DND-41 (cell line): ENCODE data around the gene TMSB10.
"Not testable (repeated sequence)": the region's sequence is repeated elsewhere in the genome, so short reads cannot be mapped to it uniquely, and the experiment has no call there.

Experiments
- ATAC-seq: fragments of 200-7000 bp; cut with Tn5 transposase; 3 replicates; pipeline ENCODE4 v1.9.1; 2021; ENCODE audit warnings: low read depth; ENCODE audit not compliant: insufficient read depth
- DNase-seq: peaks from one replicate; pipeline ENCODE4 v3.0.0-alpha.2; 2020
- H2AFZ ChIP-seq: 2 replicates; pipeline ENCODE4 v1.6.0; 2012; ENCODE audit warnings: low read depth, low read length
- H3K27ac ChIP-seq: 2 replicates; pipeline ENCODE4 v1.5.1; 2012; ENCODE audit warnings: low read length, inconsistent platforms
- H3K27me3 ChIP-seq: fragments of 200-600 bp; sonication (generic); 2 replicates; pipeline ENCODE4 v1.6.0; 2012; ENCODE audit warnings: low read length, mild to moderate bottlenecking, inconsistent platforms; ENCODE audit not compliant: insufficient read depth, poor library complexity
- H3K36me3 ChIP-seq: 2 replicates; pipeline ENCODE4 v1.5.1; 2012; ENCODE audit warnings: low read length, inconsistent platforms; ENCODE audit not compliant: insufficient read depth
- H3K4me1 ChIP-seq: 2 replicates; pipeline ENCODE4 v1.5.1; 2012; ENCODE audit warnings: mild to moderate bottlenecking, low read length; ENCODE audit not compliant: insufficient read depth
- H3K4me2 ChIP-seq: 2 replicates; pipeline ENCODE4 v1.6.0; 2012; ENCODE audit warnings: mild to moderate bottlenecking, moderate library complexity, low read length, inconsistent platforms; ENCODE audit not compliant: insufficient read depth
- H3K4me3 ChIP-seq, 2 experiments: fragments of 200-600 bp in 1 of 2; shearing (Covaris generic) in 1 of 2; 2 replicates each; pipeline ENCODE4 v1.5.1; 2012 to 2016; ENCODE audit warnings: inconsistent platforms in 2 of 2, low read length in 2 of 2, mild to moderate bottlenecking in 2 of 2, low read depth in 1 of 2, moderate library complexity in 1 of 2
- H3K79me2 ChIP-seq: 2 replicates; pipeline ENCODE4 v1.6.0; 2012; ENCODE audit warnings: low read length, inconsistent platforms; ENCODE audit not compliant: insufficient read depth
- H3K9ac ChIP-seq: 2 replicates; pipeline ENCODE4 v1.6.0; 2012; ENCODE audit warnings: low read depth, mild to moderate bottlenecking, inconsistent platforms, low read length, moderate library complexity
- H3K9me3 ChIP-seq: 2 replicates; pipeline ENCODE4 v1.5.1; 2012; ENCODE audit warnings: low read length, moderate library complexity, mild to moderate bottlenecking, inconsistent platforms; ENCODE audit not compliant: insufficient read depth, severe bottlenecking
- H4K20me1 ChIP-seq: 2 replicates; pipeline ENCODE4 v1.6.0; 2012; ENCODE audit warnings: low read length; ENCODE audit not compliant: insufficient read depth
- EZH2 ChIP-seq: IDR thresholded peaks from 3 replicates; pipeline ENCODE4 v1.6.1; 2012; ENCODE audit warnings: borderline replicate concordance, low read depth, mild to moderate bottlenecking, moderate library complexity, low read length, inconsistent platforms; ENCODE audit not compliant: severe bottlenecking
- TF ChIP-seq, protein P1 (sequence below): IDR thresholded peaks from 2 replicates; pipeline ENCODE4 v1.5.1; 2012; ENCODE audit warnings: borderline replicate concordance, low read length, moderate library complexity, mild to moderate bottlenecking; ENCODE audit not compliant: poor library complexity, severe bottlenecking; ENCODE audit errors: extremely low read depth

Gene TMSB10

DNA sequence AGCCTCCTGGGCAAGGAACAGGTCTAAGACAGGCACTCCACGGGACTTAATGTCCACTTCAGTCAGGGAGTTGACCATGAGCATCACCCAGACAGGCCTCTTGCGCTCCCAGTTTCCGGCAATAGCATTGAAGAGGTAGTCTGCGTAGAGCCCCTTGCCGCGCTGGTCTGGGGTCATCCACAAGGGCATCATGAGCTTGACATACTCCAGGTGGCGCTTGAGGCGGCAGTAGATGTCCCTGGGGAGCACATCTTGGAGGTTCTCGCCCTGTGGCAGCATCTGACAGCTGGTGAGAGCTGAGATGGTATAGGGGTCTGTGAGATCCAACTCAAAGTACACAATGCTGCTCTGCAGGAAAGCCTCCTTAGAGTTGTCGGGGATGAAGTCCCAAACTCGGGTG, 35.1 kb upstream of the TMSB10 start:
- Histone ChIP-seq H3K27ac (no peak overlapping the region), H3K4me3 (no peak overlapping the region), H2AFZ (no peak overlapping the region), H3K9ac (no peak overlapping the region), H3K4me2 (no peak overlapping the region), H3K79me2 (no peaks in the 10 kb centered on the region), H4K20me1 (no peaks in the 10 kb centered on the region), H3K4me1 (no peaks in the 10 kb centered on the region), H3K9me3 (no peaks in the 10 kb centered on the region), H3K27me3 (peaks cover 8% of the 10 kb centered on the region), H3K36me3 (no peaks in the 10 kb centered on the region)
- TF ChIP-seq, protein P1, sequence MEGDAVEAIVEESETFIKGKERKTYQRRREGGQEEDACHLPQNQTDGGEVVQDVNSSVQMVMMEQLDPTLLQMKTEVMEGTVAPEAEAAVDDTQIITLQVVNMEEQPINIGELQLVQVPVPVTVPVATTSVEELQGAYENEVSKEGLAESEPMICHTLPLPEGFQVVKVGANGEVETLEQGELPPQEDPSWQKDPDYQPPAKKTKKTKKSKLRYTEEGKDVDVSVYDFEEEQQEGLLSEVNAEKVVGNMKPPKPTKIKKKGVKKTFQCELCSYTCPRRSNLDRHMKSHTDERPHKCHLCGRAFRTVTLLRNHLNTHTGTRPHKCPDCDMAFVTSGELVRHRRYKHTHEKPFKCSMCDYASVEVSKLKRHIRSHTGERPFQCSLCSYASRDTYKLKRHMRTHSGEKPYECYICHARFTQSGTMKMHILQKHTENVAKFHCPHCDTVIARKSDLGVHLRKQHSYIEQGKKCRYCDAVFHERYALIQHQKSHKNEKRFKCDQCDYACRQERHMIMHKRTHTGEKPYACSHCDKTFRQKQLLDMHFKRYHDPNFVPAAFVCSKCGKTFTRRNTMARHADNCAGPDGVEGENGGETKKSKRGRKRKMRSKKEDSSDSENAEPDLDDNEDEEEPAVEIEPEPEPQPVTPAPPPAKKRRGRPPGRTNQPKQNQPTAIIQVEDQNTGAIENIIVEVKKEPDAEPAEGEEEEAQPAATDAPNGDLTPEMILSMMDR = peak; percentile 21
- no peak for TF ChIP-seq EZH2
- DNase-seq (peak; percentile 30), ATAC-seq (peak; percentile 72; the same call in 2 of the 3 replicates)

DNA sequence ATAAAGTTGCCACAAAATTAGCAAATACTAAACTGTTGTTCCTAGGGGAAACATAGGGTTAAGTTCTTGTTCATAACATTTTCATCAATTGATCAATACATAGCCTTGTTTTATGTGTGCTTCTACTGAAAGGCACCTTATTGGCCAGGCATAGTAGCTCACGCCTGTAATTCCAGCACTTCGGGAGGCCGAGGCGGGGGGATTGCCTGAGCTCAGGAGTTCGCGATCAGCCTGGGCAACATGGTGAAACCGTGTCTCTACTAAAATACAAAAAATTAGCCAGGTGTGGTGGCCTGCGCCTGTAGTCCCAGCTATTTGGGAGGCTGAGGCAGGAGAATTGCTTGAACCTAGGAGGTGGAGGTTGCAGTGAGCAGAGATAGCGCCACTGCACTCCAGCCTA, 32.8 kb upstream of the TMSB10 start:
- not testable (repeated sequence) for H3K9ac ChIP-seq, H3K4me1 ChIP-seq, H3K79me2 ChIP-seq, ATAC-seq, H3K4me3 ChIP-seq, H3K4me2 ChIP-seq, H3K9me3 ChIP-seq, H3K36me3 ChIP-seq, H4K20me1 ChIP-seq, H2AFZ ChIP-seq, DNase-seq, H3K27ac ChIP-seq
- peaks cover 20% of the 10 kb centered on the region for H3K27me3 ChIP-seq

DNA sequence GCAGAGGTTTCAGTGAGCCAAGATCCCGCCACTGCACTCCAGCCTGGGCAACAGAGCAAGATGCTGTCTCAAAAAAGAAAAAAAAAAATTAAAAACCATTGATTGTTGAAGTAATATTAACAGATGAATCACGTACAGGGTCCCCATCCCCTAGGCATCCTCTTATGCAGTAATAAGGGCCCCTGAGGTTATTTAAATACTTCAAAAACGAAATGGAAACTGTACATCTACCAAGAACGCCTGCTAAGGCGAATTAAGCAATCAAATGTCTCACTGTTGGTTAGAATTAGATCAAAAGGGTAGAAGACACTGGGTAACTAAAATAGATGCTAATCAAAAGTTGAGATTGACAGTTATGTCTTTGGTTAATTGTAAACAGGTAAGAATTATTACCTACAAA, 32.1 kb upstream of the TMSB10 start:
- Histone ChIP-seq H3K36me3 (no peaks in the 10 kb centered on the region), H3K27me3 (peaks cover 20% of the 10 kb centered on the region), H4K20me1 (no peaks in the 10 kb centered on the region), H3K9ac (no peak overlapping the region), H3K27ac (no peak overlapping the region), H2AFZ (no peak overlapping the region), H3K4me3 (no peak overlapping the region), H3K4me2 (no peak overlapping the region), H3K9me3 (no peaks in the 10 kb centered on the region), H3K79me2 (no peaks in the 10 kb centered on the region), H3K4me1 (no peaks in the 10 kb centered on the region)
- no peak for DNase-seq
- ATAC-seq = no peak
- TF ChIP-seq, protein P1 = no peak
- no peak for TF ChIP-seq EZH2

DNA sequence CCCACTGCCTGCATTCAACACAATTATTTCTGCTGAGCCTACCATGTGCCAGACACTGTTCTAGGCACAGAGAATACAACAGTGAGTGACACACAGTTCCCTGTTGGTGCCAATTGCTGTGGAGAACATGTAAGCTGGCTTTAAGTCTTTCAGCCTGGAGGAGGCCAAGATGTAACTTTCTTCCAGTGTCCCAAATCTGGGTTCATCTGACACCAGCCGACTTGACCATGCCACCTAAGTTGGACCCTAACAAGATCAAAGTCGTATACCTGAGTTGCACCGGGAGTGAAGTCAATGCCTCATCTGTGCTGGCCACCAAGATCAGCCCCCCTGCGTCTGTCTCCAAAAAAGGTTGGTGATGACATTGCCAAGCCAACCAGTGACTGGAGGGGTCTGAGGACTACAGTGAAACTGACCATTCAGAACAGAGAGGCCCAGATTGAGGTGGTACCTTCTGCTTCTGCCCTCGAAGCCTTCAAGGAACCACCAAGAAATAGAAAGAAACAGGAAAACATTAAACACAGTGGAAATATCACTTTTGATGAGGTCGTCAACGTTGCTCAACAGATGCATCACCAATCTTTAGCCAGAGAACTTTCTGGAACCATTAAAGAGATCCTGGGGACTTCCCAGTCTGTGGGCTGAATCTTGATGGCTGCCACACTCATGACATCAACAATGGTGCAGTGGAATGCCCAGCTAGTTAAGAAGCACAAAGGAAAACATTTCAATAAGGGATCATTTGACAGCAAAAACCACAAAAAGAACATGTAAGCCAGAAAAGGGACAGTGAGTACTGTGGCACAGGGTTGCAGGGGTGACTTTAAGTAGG, 30.9 kb upstream of the TMSB10 start:
- Histone ChIP-seq H4K20me1 (no peaks in the 10 kb centered on the region), H3K9ac (no peak overlapping the region), H2AFZ (no peak overlapping the region), H3K36me3 (no peaks in the 10 kb centered on the region), H3K79me2 (no peaks in the 10 kb centered on the region), H3K9me3 (no peaks in the 10 kb centered on the region), H3K4me3 (no peak overlapping the region), H3K27ac (no peak overlapping the region), H3K27me3 (peaks cover 23% of the 10 kb centered on the region), H3K4me2 (no peak overlapping the region), H3K4me1 (no peaks in the 10 kb centered on the region)
- ATAC-seq (no peak), DNase-seq (no peak)
- TF ChIP-seq, protein P1 = no peak
- TF ChIP-seq EZH2 = no peak
